Pancreas (tissue), 10 donors: ENCODE measurements around the gene SPAAR. TPM values are rescaled to one million over a fixed set of nuclear protein-coding genes. Genes with fewer than 3 reads are reported as not detected.

Experiments used
- ATAC-seq, 4 donors: fragments of 200-7000 bp; cut with Tn5 transposase; one replicate each; pipeline versions ENCODE4 v1.8.0 to v1.9.1; 2020; ENCODE audit warnings: mild to moderate bottlenecking in 4 of 4, moderate library complexity in 4 of 4
- DNase-seq, 6 donors: peaks; one replicate each; pipeline ENCODE4 v3.0.0-alpha.2; 2020
- FAIRE-seq: peaks from 2 replicates; lab custom pipeline; 2012; peaks lifted over from hg19 to GRCh38; lab: Jason Lieb, UNC
- H3K27ac ChIP-seq, 4 donors: fragments of 200-600 bp; sonication (generic); 1 replicate in 3 of 4; 2 replicates in 1 of 4; pipeline versions ENCODE4 v1.5.0 to v1.8.0; 2020
- H3K27me3 ChIP-seq, 4 donors: fragments of 200-600 bp; one replicate each; pipeline ENCODE4 v1.8.0; 2021
- H3K36me3 ChIP-seq, 3 donors: fragments of 200-600 bp; sonication (generic) in 1 of 3; one replicate each; pipeline versions ENCODE4 v1.5.0 to v1.8.0; 2020 to 2021
- H3K4me1 ChIP-seq, 3 donors: fragments of 200-600 bp; one replicate each; pipeline ENCODE4 v1.8.0; 2021
- H3K4me3 ChIP-seq, 4 donors: fragments of 200-600 bp; sonication (generic) in 2 of 4; one replicate each; pipeline versions ENCODE4 v1.5.0 to v1.8.0; 2020 to 2021
- H3K9me3 ChIP-seq, 4 donors: fragments of 200-600 bp; one replicate each; pipeline ENCODE4 v1.8.0; 2021
- WGBS, 2 donors: extraction: QIAGEN DNeasy Blood & Tissue Kit; methylation state at CpG; one replicate each; pipeline ENCODE4 v1.1.7; 2013; 5-methylcytosine and 5-hydroxymethylcytosine counted together
- intact Hi-C, 3 donors: fragments of 100-400 bp; cut with DNase I; formaldehyde crosslinking; loops; one replicate each; pipeline versions ENCODE4 v1.11.1 to v1.14.2; 2022
- polyA plus RNA-seq, 2 donors: library from polyadenylated mRNA; stranded (reverse); fragments of 200-250 nt; gene quantifications; one replicate each; pipeline ENCODE4 v1.2.3, GENCODE V29; 2013
- total RNA-seq, 6 donors: library from RNA; stranded (reverse); fragmentation: NEBNext Ultra II Directional in 4 of 6; extraction: Animal tissue kit (Norgen Biotek cat#: 25700) in 4 of 6; gene quantifications; one replicate each; pipeline versions ENCODE4 v1.2.1 to v1.2.4, GENCODE V29; 2021 to 2023
- TF ChIP-seq, protein P1 (sequence below), 4 donors: fragments of 200-600 bp; sonication (generic) in 3 of 4; IDR thresholded peaks; one replicate each; pipeline versions ENCODE4 v1.5.0 to v1.8.0; 2021; ENCODE audit warnings: antibody characterized with exemption in 4 of 4
- donor health status: healthy with polysubstance abuse.
- donor health status: DM: no; HTN: no; CAD: no; lungs with moderate emphysema.
- donor health status: DM: no; HTN: no; CAD: no.
- donor health status: control.
- donor health status: control.
- donor health status: Bipolar disorder and iron deficiency.
- donor health status: DM: yes; HTN: yes; CAD: no.
- donor health status: DM: no; HTN: no; CAD: no.
- donor health status: DM: no; HTN: no; CAD: no.
- donor health status: DM: yes; HTN: yes; CAD: no.

SPAAR gene
- total and polyA plus RNA-seq, 8 donors = 0.12 to 1.6 (median 0.44) TPM; not detected in 1

DNA sequence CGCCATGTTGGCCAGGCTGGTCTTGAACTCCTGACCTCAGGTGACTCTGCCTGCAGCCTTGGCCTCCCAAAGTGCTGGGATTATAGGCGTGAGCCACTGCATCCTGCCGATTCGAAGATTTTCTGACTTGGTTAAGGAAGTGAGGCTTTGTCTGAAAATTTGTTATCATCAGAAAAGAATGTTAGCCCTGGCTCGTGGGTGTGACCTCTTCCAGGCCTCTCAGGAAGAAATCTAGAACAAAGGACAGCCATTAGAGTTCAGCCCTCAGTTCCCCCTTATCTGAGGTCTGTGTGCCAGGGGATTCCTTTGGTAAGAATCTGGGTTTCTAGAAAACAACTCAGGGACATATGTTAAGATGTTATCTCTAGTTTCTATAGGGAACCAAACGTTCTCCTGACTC lies 42.4 kb downstream of the SPAAR start:
- intact Hi-C loops = loop anchor here in 1 of 3 donors (10.0 kb wide), 1 partner anchor 73 kb away; no protein-coding TSS in a partner anchor
- Histone ChIP-seq H3K27ac (no peak overlapping the region), H3K36me3 (no peaks in the 10 kb centered on the region), H3K9me3 (no peaks in the 10 kb centered on the region), H3K27me3 (peaks cover 0 to 5% (median 0%) of the 10 kb centered on the region in 4 donors), H3K4me3 (no peak overlapping the region), H3K4me1 (no peaks in the 10 kb centered on the region)
- TF ChIP-seq, protein P1, sequence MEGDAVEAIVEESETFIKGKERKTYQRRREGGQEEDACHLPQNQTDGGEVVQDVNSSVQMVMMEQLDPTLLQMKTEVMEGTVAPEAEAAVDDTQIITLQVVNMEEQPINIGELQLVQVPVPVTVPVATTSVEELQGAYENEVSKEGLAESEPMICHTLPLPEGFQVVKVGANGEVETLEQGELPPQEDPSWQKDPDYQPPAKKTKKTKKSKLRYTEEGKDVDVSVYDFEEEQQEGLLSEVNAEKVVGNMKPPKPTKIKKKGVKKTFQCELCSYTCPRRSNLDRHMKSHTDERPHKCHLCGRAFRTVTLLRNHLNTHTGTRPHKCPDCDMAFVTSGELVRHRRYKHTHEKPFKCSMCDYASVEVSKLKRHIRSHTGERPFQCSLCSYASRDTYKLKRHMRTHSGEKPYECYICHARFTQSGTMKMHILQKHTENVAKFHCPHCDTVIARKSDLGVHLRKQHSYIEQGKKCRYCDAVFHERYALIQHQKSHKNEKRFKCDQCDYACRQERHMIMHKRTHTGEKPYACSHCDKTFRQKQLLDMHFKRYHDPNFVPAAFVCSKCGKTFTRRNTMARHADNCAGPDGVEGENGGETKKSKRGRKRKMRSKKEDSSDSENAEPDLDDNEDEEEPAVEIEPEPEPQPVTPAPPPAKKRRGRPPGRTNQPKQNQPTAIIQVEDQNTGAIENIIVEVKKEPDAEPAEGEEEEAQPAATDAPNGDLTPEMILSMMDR (IDR thresholded peaks at IDR 0.05) = no peak
- 51 to 66% methylated on average over 6 of the region's 6 CpGs for WGBS, 2 donors
- ATAC-seq (no peak), FAIRE-seq (no peak), DNase-seq (no peak)

DNA sequence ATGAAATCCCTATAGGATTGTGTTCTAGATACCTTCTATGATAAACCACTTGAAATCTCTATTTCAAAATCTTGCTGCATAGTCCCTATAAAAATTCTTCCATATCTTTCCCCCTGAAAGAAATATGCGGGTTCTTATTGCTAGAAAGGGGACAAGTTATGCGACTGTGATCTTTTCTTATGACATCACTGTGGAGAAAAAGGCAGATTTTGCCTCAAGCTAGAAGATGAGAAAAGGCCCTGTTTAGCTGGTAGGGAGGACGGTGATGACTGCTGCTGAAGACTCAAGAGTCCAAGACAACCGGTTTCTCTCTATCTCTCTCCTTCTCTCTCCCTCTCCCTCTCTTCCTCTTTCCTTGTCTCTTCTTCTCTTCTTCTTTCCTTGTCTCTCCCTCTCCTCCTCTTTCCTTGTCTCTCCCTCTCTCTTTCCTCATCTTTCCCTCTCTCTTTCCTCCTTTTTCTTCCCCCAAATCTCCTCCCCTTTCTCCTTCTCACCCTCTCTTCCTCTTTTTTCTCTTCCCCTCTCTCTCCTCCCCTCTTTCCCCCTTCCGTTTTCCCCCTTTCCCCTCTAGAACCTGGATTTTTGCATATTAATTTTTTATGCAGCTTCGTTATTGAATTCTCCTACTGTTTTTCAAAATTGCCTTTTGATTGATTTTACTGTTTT lies 43.4 kb downstream of the SPAAR start:
- intact Hi-C loops = loop anchor here in 1 of 3 donors (10.0 kb wide), 1 partner anchor 72 kb away; no protein-coding TSS in a partner anchor
- H3K27me3 ChIP-seq = peaks cover 0 to 5% (median 0%) of the 10 kb centered on the region in 4 donors
- FAIRE-seq (no peak), ATAC-seq (no peak), DNase-seq (no peak)
- 48 to 61% methylated on average over 6 of the region's 6 CpGs for WGBS, 2 donors
- H3K4me1 ChIP-seq = no peaks in the 10 kb centered on the region
- TF ChIP-seq, protein P1 (IDR thresholded peaks at IDR 0.05) = no peak
- no peak overlapping the region for H3K4me3 ChIP-seq
- no peaks in the 10 kb centered on the region for H3K9me3 ChIP-seq
- no peaks in the 10 kb centered on the region for H3K36me3 ChIP-seq
- no peak overlapping the region for H3K27ac ChIP-seq

DNA sequence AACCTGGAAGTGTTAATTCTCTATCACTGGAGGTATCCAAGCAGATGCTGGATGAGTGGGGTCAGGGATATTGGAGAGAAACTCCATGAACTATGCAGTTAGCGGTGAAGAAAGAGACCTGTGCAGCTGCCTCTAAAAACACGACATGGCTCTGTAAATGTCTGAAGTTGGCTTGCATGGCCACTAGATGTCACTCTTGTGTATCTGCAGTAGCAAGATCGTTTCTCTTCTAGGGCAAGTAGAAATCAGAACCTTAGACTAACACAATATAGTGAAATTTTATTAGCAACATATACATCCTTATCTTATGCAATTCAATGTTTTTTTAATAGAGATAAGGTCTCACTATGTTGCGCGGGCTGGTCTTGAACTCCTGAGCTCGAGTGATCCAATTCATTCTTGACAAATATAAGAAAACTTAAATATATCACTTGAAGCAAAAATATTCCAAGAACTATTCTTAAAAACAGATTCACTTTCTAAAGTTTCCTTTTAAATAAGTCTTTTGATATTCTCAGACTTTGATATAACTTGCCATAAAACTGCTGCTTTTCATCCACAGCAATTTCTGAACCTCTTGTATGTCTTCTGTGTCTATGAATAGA lies 45.8 kb downstream of the SPAAR start:
- H3K27me3 ChIP-seq = peaks cover 0 to 5% (median 0%) of the 10 kb centered on the region in 4 donors
- no peak overlapping the region for H3K27ac ChIP-seq
- intact Hi-C loops = loop anchor here in 2 of 3 donors (5.0 to 10.0 kb wide), 2 partner anchors 67 to 70 kb away; no protein-coding TSS in a partner anchor
- no peak overlapping the region for H3K4me3 ChIP-seq
- TF ChIP-seq, protein P1 (IDR thresholded peaks at IDR 0.05) = peak in 3 of 4 donors; percentile 66 to 87 (median 85)
- ATAC-seq (peak; percentile 73 to 96 (median 90)), FAIRE-seq (peak; percentile 67), DNase-seq (peak in 3 of 6 donors; percentile 33 to 60 (median 34))
- H3K9me3 ChIP-seq = no peaks in the 10 kb centered on the region
- no peaks in the 10 kb centered on the region for H3K36me3 ChIP-seq
- no peaks in the 10 kb centered on the region for H3K4me1 ChIP-seq
- WGBS, 2 donors = 4 to 9% methylated on average over 6 of the region's 6 CpGs

GRCh38 chr9:35956651-35957050 lies 47.4 kb downstream of the SPAAR start:
- Histone ChIP-seq H3K27ac (no peak overlapping the region), H3K36me3 (no peaks in the 10 kb centered on the region), H3K4me3 (no peak overlapping the region), H3K4me1 (no peaks in the 10 kb centered on the region), H3K27me3 (peaks cover 0 to 5% (median 0%) of the 10 kb centered on the region in 4 donors), H3K9me3 (no peaks in the 10 kb centered on the region)
- 58 to 65% methylated on average over 5 of the region's 5 CpGs for WGBS, 2 donors
- intact Hi-C loops = loop anchor here in 2 of 3 donors (5.0 to 10.0 kb wide), 2 partner anchors 66 to 68 kb away; no protein-coding TSS in a partner anchor
- ATAC-seq (no peak), DNase-seq (no peak), FAIRE-seq (no peak)
- TF ChIP-seq, protein P1 (IDR thresholded peaks at IDR 0.05) = no peak
